K562 (cell line): ENCODE results near the gene ABCA8. TPM values are rescaled to one million over a fixed set of nuclear protein-coding genes. Genes with fewer than 3 reads are reported as not detected.

ENCODE experiments used
- ARHGAP35 ChIP-seq: fragments of 450-650 bp; IDR thresholded peaks from 2 replicates; pipeline ENCODE4 v1.6.1; 2018; ENCODE audit not compliant: partially characterized antibody
- ARID1B ChIP-seq: fragments of 450-650 bp; IDR thresholded peaks from 2 replicates; pipeline ENCODE4 v1.6.1; 2016; ENCODE audit warnings: antibody characterized with exemption, mild to moderate bottlenecking, inconsistent platforms
- ARID4B ChIP-seq: sonication (generic); formaldehyde crosslinking; IDR thresholded peaks from 2 replicates; pipeline ENCODE4 v1.8.0; 2022; ENCODE audit warnings: mild to moderate bottlenecking, missing genetic modification reagents
- ATF3 ChIP-seq, 2 experiments: fragments of 450-650 bp in 1 of 2; sonication (generic) in 1 of 2; formaldehyde crosslinking in 1 of 2; IDR thresholded peaks in 1 of 2; conservative IDR thresholded peaks in 1 of 2; 2 replicates each; pipeline versions ENCODE4 v1.6.1 to v1.8.1; 2016 to 2023; ENCODE audit warnings: mild to moderate bottlenecking in 2 of 2, moderate library complexity in 2 of 2, inconsistent platforms in 1 of 2, missing genetic modification reagents in 1 of 2
- CXXC5 ChIP-seq: fragments of 250-450 bp; sonication (Bioruptor Pico); IDR thresholded peaks from 2 replicates; pipeline ENCODE4 v1.8.0; 2022; ENCODE audit warnings: inconsistent platforms, mild to moderate bottlenecking, moderate library complexity
- DDX20 ChIP-seq: fragments of 450-650 bp; IDR thresholded peaks from 2 replicates; pipeline ENCODE4 v1.6.1; 2016; ENCODE audit warnings: missing genetic modification characterization, low read depth, mild to moderate bottlenecking, missing compliant biosample characterization, moderate library complexity
- ETV1 ChIP-seq: fragments of 450-650 bp; conservative IDR thresholded peaks from 2 replicates; pipeline ENCODE4 v1.6.1; 2016; ENCODE audit warnings: missing genetic modification characterization, control low read depth, low read depth, missing compliant biosample characterization
- FOXA3 ChIP-seq, 2 experiments: fragments of 450-650 bp in 1 of 2; sonication (generic) in 1 of 2; formaldehyde crosslinking; IDR thresholded peaks in 1 of 2; conservative IDR thresholded peaks in 1 of 2; 2 replicates each; pipeline versions ENCODE4 v1.4.0 to v1.8.0; 2020 to 2022; ENCODE audit warnings: mild to moderate bottlenecking in 2 of 2, missing genetic modification reagents in 1 of 2
- FOXJ2 ChIP-seq: fragments of 200-800 bp; sonication (Bioruptor generic); IDR thresholded peaks from 2 replicates; pipeline ENCODE4 v1.6.1; 2016; ENCODE audit warnings: missing genetic modification characterization, missing compliant biosample characterization
- GTF2A2 ChIP-seq: IDR thresholded peaks from 2 replicates; pipeline ENCODE4 v1.6.1; 2016; ENCODE audit warnings: mild to moderate bottlenecking, missing genetic modification characterization, missing compliant biosample characterization
- PKNOX1 ChIP-seq: fragments of 450-650 bp; IDR thresholded peaks from 2 replicates; pipeline ENCODE4 v1.6.1; 2016
- POLR2A ChIP-seq: fragments of 450-650 bp; conservative IDR thresholded peaks from 2 replicates; pipeline ENCODE4 v1.6.1; 2016
- SRSF1 ChIP-seq: fragments of 200-400 bp; formaldehyde crosslinking; IDR thresholded peaks from 2 replicates; pipeline ENCODE4 v1.6.1; 2017; ENCODE audit warnings: mild to moderate bottlenecking, low read depth, low read length, moderate library complexity
- TAF7 ChIP-seq: fragments of 450-650 bp; IDR thresholded peaks from 2 replicates; pipeline ENCODE4 v1.6.1; 2016; ENCODE audit warnings: missing genetic modification characterization, missing compliant biosample characterization
- TRIM24 ChIP-seq, 2 experiments: fragments of 450-650 bp; IDR thresholded peaks; 2 replicates each; pipeline ENCODE4 v1.6.1; 2016
- U2AF1 ChIP-seq: fragments of 200-400 bp; formaldehyde crosslinking; optimal IDR thresholded peaks from 2 replicates; pipeline ENCODE3; 2017; ENCODE audit warnings: mild to moderate bottlenecking, low read depth, low read length, moderate library complexity
- ZFP30 ChIP-seq: fragments of 250-450 bp; sonication (Bioruptor Pico); IDR thresholded peaks from 2 replicates; pipeline ENCODE4 v1.8.0; 2022; ENCODE audit warnings: moderate library complexity, mild to moderate bottlenecking, inconsistent platforms, borderline replicate concordance
- ZNF507 ChIP-seq: conservative IDR thresholded peaks from 2 replicates; pipeline ENCODE4 v1.6.1; 2017; ENCODE audit warnings: missing genetic modification characterization, missing compliant biosample characterization
- ZNF551 ChIP-seq: fragments of 250-450 bp; sonication (Bioruptor Pico); IDR thresholded peaks from 2 replicates; pipeline ENCODE4 v1.5.0; 2021; ENCODE audit warnings: mild to moderate bottlenecking, moderate library complexity
- ZNF583 ChIP-seq: fragments of 250-450 bp; sonication (Bioruptor Pico); IDR thresholded peaks from 2 replicates; pipeline ENCODE4 v1.4.0; 2020
- ZNF584 ChIP-seq: fragments of 200-800 bp; sonication (Bioruptor generic); IDR thresholded peaks from 2 replicates; pipeline ENCODE4 v1.6.1; 2016; ENCODE audit warnings: low read depth, mild to moderate bottlenecking, missing genetic modification characterization, missing compliant biosample characterization
- ZNF586 ChIP-seq: fragments of 450-650 bp; formaldehyde crosslinking; conservative IDR thresholded peaks from 2 replicates; pipeline ENCODE4 v1.4.0; 2020; ENCODE audit warnings: mild to moderate bottlenecking, moderate library complexity
- ZNF707 ChIP-seq: fragments of 250-450 bp; sonication (Bioruptor Pico); conservative IDR thresholded peaks from 2 replicates; pipeline ENCODE4 v1.8.0; 2022; ENCODE audit warnings: inconsistent platforms, mild to moderate bottlenecking, moderate library complexity
- polyA plus RNA-seq, 8 experiments: library from polyadenylated mRNA; depleted of rRNA in 4 of 8; stranded (reverse) in 5 of 8; unstranded in 3 of 8; fragments of >200 nt; fragmentation: Nextera tagmentation in 2 of 8; fragmentation: Illumina TruSeq in 1 of 8; extraction: Ambion mirVana in 2 of 8; extraction: Trizol in 1 of 8; gene quantifications; 2 replicates each; pipeline versions ENCODE4 v1.2.1 to v1.2.3, GENCODE V29; 2011 to 2014; ENCODE audit warnings: inconsistent platforms in 1 of 8, missing spikeins in 1 of 8
- total RNA-seq, 7 experiments: library from RNA; depleted of rRNA in 6 of 7; stranded (reverse); fragments of >200 nt in 6 of 7; fragmentation: Illumina TruSeq in 2 of 7; extraction: Trizol in 2 of 7; gene quantifications; 2 replicates each; pipeline versions ENCODE4 v1.2.1 to v1.2.3, GENCODE V29; 2011 to 2021; ENCODE audit warnings: low replicate concordance in 1 of 7

ABCA8 gene
- total and polyA plus RNA-seq, 9 of the 15 experiments (the other 6 are each of a cell fraction or from before 2014, with no cell fraction given): 1.8 to 13.2 (median 12.0) TPM

- no peak for TF ChIP-seq ARID4B (CRISPR knock-in tag)
- TF ChIP-seq ZNF507 (tag): no peak
- no peak for TF ChIP-seq TRIM24 (IDR thresholded peaks at IDR 0.05)
- TF ChIP-seq POLR2A: peak; percentile 65
- TF ChIP-seq U2AF1: no peak
- TF ChIP-seq ARID1B: no peak
- TF ChIP-seq ATF3 (IDR thresholded peaks at IDR 0.05): no peak
- TF ChIP-seq ATF3 (CRISPR knock-in tag; conservative IDR thresholded peaks at IDR 0.05): no peak
- TF ChIP-seq DDX20 (tag): no peak
- no peak for TF ChIP-seq ETV1
- TF ChIP-seq FOXA3 (CRISPR knock-in tag; conservative IDR thresholded peaks at IDR 0.05 in 1 of 2, IDR thresholded peaks at IDR 0.05 in 1 of 2): no peak
- TF ChIP-seq ARHGAP35: no peak
- no peak for TF ChIP-seq ZNF584 (CRISPR knock-in tag)
- no peak for TF ChIP-seq ZNF583 (CRISPR knock-in tag)
- no peak for TF ChIP-seq ZFP30 (CRISPR knock-in tag)
- TF ChIP-seq CXXC5 (CRISPR knock-in tag): no peak
- TF ChIP-seq GTF2A2 (tag): no peak
- 0 out of 2 replicates have a peak, but pooled peaks have one; percentile 6 for TF ChIP-seq TAF7 (tag)
- peak; percentile 58 for TF ChIP-seq PKNOX1
- TF ChIP-seq ZNF586: no peak
- TF ChIP-seq ZNF551 (CRISPR knock-in tag): no peak
- no peak for TF ChIP-seq FOXJ2
- TF ChIP-seq SRSF1: no peak
- no peak for TF ChIP-seq ZNF707
Measured at GRCh38 chr17:68955181-68955841, at the start of gene ABCA8 (continued).
